ENCODE results near the gene TDRD9. TPM values are rescaled to one million over a fixed set of nuclear protein-coding genes. Genes with fewer than 3 reads are reported as not detected.

The TDRD9 gene
- total and polyA plus RNA-seq, 12 donors = 0.55 to 8.4 (median 2.4) TPM

DNA sequence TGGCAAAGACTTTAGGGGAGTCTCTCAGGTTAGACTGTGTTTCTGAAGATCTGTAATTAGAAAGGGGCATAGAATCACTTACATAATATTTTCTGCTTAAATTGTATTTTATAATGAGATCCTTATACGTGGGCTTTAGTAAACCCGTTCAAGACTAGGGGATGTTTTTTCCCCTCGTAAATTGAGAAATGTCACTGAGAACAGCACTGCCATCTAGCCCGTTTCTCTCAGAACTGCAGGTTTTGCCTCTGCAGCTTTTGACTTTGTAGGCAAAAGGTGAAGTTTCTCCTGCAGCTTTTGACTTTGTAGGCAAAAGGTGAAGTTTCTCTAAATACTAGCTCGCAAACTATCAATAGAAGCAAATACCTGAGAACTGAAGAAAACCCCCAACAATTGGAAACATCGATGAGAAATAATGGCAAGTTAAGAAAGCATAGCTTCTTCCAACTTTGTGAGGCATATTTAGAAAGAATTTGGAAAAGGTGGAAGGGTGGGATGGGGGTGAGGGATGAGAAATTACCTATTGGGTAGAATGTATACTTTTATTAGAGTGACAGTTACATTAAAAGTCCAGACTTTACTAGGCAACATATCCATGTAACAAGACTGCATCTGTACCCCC is 147.4 kb downstream of the TDRD9 start:
- 33 to 36% methylated on average over 6 of the region's 6 CpGs for WGBS, 2 donors
- H3K36me3 ChIP-seq = no peaks in the 10 kb centered on the region
- no peak for ATAC-seq

DNA sequence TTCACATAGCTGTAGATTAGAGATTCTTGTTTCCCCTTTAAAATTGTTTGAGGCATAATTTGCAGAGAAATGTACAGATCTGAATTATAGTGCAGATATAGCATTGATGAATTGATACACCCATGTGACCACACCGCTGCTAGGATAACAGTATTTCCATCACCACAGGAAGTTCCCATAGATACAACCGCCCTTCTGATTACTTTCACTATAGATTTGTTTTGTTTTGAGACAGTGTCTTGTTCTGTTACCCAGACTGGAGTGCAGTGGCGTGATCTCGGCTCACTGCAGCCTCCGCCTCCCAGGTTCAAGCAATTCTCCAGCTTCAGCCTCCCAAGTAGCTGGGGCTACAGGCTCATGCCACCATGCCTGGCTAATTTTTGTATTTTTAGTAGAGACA is 148.5 kb downstream of the TDRD9 start:
- TF ChIP-seq, protein P1, sequence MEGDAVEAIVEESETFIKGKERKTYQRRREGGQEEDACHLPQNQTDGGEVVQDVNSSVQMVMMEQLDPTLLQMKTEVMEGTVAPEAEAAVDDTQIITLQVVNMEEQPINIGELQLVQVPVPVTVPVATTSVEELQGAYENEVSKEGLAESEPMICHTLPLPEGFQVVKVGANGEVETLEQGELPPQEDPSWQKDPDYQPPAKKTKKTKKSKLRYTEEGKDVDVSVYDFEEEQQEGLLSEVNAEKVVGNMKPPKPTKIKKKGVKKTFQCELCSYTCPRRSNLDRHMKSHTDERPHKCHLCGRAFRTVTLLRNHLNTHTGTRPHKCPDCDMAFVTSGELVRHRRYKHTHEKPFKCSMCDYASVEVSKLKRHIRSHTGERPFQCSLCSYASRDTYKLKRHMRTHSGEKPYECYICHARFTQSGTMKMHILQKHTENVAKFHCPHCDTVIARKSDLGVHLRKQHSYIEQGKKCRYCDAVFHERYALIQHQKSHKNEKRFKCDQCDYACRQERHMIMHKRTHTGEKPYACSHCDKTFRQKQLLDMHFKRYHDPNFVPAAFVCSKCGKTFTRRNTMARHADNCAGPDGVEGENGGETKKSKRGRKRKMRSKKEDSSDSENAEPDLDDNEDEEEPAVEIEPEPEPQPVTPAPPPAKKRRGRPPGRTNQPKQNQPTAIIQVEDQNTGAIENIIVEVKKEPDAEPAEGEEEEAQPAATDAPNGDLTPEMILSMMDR (IDR thresholded peaks at IDR 0.05) = no peak
- Histone ChIP-seq H3K9me3 (peaks cover 0 to 10% (median 0%) of the 10 kb centered on the region in 11 donors), H3K27me3 (peaks cover 0 to 19% (median 4%) of the 10 kb centered on the region in 7 donors), H3K4me1 (peaks cover 0 to 6% (median 0%) of the 10 kb centered on the region in 9 donors), H3K27ac (no peak overlapping the region), H3K4me3 (no peak overlapping the region), H3K36me3 (no peaks in the 10 kb centered on the region)
- 55 to 72% methylated on average over 5 of the region's 5 CpGs for WGBS, 2 donors
- no peak for DNase-seq
- no peak for ATAC-seq
- intact Hi-C loops (cut with DNase I) = loop anchor here in 7 of 10 donors (5.0 to 10.0 kb wide), 8 partner anchors 51 to 566 kb away; partner anchors contain the start of gene C14orf180 (in 1 of the 7)

More for the DNA sequence above, 147.4 kb downstream of the TDRD9 start:
- Histone ChIP-seq H3K27me3 (peaks cover 0 to 22% (median 5%) of the 10 kb centered on the region in 7 donors), H3K4me1 (peaks cover 0 to 6% (median 0%) of the 10 kb centered on the region in 9 donors), H3K4me3 (no peak overlapping the region), H3K9me3 (peaks cover 0 to 10% (median 0%) of the 10 kb centered on the region in 11 donors), H3K27ac (no peak overlapping the region)
- TF ChIP-seq, protein P1 (IDR thresholded peaks at IDR 0.05) = peak in 6 of 9 donors; percentile 29 to 51 (median 39)
- intact Hi-C loops (cut with DNase I) = loop anchor here in 7 of 10 donors (5.0 to 10.0 kb wide), 8 partner anchors 52 to 567 kb away; partner anchors contain the start of gene C14orf180 (in 1 of the 7)
- no peak for DNase-seq

DNA sequence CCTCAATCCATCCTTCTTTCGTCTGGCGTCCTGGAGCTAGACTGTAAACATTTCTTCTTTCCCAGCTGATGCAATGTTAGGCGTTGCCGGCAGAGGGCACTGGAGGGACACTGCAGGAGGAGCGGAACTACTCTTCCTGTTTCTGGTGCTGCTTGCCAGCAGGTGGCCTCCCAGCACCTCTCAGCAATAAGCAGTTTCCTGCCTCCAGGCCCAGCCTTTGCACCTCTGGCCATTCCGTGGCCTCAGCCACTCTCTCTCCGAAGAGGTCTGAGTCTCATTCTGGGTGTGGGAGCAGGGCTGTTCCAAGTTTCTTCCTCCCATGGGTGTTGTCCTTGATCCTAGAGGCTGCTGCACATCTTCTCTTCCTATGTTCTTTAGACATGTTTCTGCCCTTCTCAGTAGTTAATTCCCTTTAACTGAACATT is 149.8 kb downstream of the TDRD9 start:
- Histone ChIP-seq H3K27me3 (peaks cover 0 to 17% (median 4%) of the 10 kb centered on the region in 7 donors), H3K27ac (no peak overlapping the region), H3K4me1 (peaks cover 0 to 6% (median 4%) of the 10 kb centered on the region in 9 donors), H3K36me3 (no peaks in the 10 kb centered on the region), H3K9me3 (peaks cover 0 to 10% (median 0%) of the 10 kb centered on the region in 11 donors), H3K4me3 (no peak overlapping the region)
- TF ChIP-seq, protein P1 (IDR thresholded peaks at IDR 0.05) = peak; percentile 98 to 100 (median 100)
- WGBS, 2 donors = 0 to 1% methylated on average over 7 of the region's 7 CpGs
- ATAC-seq (peak; percentile 69 to 92 (median 88)), DNase-seq (peak; percentile 83 to 86)
- intact Hi-C loops (cut with DNase I) = loop anchor here (1.0 to 10.0 kb wide), 13 partner anchors 49 to 564 kb away; partner anchors contain the start of gene C14orf180 (in 1 of the 10)

DNA sequence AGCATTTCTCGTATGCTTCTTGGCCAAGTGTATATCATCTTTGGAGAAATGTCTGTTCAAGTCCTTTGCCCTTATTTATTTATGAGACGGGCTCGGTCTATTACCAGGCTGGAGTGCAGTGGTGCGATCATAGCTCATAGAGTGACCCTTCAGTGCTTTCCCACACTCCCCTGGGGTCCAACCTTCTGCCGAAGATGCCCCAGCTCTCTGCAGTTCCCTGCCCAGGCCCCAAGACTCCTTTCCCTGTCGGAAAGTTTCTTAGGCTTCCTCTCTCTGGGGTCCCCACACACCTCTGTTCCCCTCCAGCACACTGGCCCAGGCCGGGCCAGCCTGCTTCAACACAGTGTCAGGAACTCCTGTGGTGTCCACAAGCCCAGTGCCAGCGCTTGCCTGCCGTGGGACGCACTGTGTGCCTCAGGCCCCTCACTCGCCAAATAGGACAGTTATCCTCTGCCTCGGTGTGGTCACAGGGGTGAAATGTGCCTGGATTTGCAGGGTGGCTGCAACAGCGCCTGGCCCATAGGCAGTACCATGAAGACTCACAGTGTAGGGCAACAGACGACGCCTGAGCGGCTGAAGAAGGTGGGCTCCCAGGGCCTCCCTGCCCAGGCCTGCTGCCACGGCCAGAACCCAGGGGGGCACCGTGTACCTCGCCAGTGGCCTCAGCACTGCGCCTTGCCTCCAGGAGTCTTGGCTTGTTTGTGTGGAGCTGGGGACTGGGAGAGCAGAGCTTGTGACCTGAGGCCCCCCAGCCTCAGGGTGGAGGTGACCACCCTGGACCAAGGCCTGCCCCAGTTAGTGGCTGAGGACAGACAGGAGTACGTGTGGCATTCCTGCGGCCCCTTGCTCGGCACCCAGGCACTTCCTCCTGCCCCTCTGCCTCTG is 152.4 kb downstream of the TDRD9 start:
- intact Hi-C loops (cut with DNase I) = loop anchor here in 1 of 10 donors (5.0 kb wide), 1 partner anchor 47 kb away; no protein-coding TSS in a partner anchor
- 94% methylated on average over 23 of the region's 23 CpGs for WGBS, 2 donors
- ATAC-seq = no peak
- H3K36me3 ChIP-seq = no peaks in the 10 kb centered on the region
- peaks cover 0 to 21% (median 10%) of the 10 kb centered on the region in 9 donors for H3K4me1 ChIP-seq
- H3K9me3 ChIP-seq = no peaks in the 10 kb centered on the region
- TF ChIP-seq, protein P1 (IDR thresholded peaks at IDR 0.05) = no peak
- H3K27ac ChIP-seq = no peak overlapping the region
- H3K4me3 ChIP-seq = no peak overlapping the region
- peaks cover 0 to 25% (median 9%) of the 10 kb centered on the region in 7 donors for H3K27me3 ChIP-seq
- no peak for DNase-seq

Data from heart right ventricle (tissue), 16 donors.